NCI-H446 treated with DMSO at 0.1 percent for 48 hours (cell line): ENCODE results near the gene MYO1E.
"Not testable (repeated sequence)": the region's sequence is repeated elsewhere in the genome, so short reads cannot be mapped to it uniquely, and the experiment has no call there.

Experiments
- DNase-seq: peaks from one replicate; lab custom pipeline; 2025; lab: John Stamatoyannopoulos, UW

The MYO1E gene

DNA sequence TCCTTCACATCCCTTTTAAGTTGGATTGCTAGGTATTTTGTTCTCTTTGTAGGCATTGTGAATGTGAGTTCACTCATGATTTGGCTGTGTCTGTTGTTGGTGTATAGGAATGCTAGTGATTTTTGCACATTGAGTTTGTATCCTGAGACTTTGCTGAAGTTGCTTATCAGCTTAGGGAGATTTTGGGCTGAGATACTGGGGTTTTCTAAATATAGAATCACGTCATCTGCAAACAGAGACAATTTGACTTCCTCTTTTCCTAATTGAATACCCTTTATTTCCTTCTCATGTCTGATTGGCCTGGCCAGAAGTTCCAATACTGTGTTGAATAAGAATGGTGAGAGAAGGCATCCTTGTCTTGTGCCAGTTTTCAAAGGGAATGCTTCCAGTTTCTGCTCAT is 245.4 kb downstream of the MYO1E start:
- DNase-seq, result not testable (repeated sequence)

DNA sequence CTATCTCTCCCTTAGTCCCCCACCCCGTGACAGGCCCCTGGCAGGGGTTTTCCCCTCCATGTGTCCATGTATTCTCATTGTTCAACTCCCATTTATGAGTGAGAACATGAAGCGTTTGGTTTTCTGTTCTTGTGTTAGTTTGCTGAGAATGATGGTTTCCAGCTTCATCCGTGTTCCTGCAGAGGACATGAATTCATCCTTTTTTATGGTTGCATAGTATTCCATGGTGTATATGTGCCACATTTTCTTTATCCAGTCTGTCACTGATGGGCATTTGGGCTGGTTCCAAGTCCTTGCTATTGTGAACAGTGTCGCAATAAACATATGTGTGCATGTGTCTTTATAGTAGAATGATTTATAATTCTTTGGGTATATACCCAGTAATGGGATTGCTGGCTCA is 247.0 kb downstream of the MYO1E start:
- not testable (repeated sequence) for DNase-seq

DNA sequence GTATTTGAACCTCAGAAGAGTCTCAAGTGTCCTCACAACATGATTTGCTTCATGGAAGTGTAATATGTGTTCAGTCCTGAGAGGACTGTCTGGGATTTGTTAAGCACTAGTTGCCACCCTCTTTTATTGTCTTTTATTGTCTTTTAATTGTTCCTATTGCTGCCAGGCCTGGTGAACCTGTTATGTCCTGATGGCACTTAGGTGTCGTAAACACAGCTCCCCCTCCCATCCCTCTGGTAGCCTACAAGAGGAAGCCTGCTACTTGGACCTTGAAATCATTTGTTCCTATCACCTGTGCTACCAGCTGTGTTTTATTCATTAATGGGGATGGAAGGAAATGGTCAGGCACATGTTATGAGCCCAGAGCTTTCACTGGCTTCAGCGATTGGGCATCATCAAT is 248.4 kb downstream of the MYO1E start:
- DNase-seq, result no peak

DNA sequence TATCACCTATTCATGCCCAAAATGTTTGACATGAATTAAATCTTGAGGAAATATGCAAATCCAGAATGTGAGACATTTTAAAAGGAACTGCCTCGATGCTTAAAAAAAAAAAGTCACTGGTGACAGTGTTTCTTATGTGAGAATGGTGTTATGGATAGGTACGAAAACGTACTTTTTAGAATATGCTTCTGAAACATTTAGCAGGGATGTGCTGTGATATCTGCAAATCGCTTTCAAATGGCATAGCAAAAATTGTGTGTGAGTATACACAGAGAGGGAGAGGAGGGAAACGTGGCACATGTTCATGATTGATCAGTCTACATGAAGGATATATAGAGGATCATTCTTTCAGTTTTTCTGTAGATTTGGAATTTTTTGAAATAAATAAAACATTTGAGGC is 251.7 kb downstream of the MYO1E start:
- no peak for DNase-seq

DNA sequence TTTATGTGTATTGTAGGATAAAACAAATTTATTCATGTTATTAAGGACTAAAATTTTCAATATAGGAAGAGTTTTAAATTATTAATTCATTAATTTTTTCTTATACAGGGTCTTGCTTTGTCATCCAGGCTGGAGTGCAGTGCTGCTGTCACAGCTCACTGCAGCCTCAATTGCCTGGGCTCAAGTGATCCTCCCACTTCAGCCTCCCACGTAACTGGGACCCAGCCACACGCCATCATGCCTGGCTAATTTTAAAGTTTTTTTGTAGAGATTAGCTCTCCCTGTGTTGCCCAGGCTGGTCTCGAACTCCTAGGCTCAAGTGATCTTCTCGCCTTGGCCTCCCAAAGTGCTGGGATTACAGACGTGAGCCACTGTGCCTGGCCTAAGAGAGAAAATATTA is 253.0 kb downstream of the MYO1E start:
- no peak for DNase-seq

DNA sequence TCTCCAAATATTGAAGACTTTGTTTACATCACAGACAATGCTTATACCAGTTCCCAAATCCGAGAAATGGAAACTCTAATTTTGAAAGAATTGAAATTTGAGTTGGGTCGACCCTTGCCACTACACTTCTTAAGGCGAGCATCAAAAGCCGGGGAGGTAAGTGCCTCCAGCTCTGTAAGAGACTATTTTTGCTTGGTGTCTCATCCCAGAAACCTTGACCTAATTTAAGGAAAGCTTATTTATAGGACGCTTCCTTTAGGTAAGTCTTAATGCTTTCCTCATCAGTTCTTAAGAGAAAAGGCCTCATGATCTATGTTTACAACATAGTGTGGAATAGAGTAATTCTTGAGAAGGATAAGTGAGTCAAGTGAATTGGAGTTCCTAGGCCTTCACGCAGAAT is 255.9 kb downstream of the MYO1E start:
- DNase-seq, result no peak

DNA sequence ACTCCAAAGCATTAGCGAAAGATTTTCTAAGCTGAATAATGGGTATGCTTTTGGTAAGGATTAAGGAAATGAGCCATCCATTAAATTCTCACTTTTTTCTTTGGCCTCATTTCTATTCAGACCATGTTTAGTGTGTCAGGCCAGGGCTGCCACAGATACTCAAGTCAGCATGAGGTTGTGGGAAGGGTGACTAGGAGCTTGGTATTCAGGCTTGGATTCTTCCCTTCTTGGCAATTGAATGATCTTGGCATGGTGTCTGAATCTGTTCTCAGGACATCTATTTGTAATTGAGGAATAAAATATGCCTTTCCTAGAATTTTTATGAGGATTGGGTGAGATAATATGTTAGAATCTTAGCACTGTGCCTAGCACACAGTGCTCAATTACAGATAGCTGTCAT is 256.5 kb downstream of the MYO1E start:
- DNase-seq, result no peak

DNA sequence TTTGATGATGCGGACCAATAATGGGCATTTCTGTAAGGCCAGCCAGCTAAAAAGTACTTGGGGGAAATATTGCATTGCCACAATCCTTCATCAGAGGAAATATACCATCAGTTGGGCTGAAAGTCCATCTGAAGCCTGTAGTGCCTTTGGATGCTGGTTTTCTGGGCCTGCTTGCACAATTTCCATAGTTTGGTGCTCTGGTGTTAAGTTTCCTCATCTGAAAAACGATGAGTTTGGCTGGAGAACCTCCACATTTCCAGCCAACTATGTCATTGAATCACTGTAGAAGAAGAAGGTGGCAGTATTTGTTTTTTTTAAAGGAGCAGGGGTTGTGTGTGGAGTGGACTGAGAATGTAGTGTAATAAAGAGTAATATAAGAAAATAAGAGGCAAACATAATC is 257.6 kb downstream of the MYO1E start:
- DNase-seq, result no peak

DNA sequence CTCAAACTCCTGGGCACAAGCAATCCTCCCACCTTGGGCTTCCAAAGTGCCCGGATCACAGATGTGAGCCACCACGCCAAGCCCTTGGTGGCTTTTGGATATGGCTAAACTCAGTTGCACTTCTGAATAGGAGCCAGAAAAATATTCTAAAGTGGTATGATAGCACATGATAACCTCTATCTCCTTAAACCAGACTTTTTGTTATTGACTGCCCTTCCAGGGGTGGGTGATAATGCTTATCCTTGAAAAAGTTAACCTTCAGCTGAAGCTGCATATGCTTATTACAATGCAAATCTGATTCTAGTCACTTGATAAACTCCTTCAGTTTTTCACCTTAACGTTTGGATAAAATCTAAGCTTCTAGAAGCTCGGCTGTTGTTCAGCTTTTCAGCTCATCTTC is 261.4 kb downstream of the MYO1E start:
- DNase-seq, result no peak

DNA sequence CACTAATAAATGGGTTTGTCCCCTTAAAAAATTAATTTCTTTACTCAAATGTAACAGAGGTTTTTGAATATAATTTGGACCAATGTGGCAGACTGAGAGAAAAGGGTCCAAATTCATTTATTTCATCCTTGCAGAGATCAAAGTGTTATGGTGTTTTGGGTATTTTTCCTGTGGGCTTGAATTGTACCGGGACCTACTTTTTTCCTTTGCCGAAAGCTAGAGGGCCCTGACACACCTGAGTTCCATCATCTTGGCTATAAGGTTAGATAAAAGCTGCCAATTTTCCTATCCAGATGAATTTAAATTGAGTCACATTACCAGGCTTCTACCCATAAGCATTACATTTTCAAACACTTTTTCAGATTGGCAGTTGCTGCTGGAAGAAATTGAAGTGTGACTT is 266.8 kb downstream of the MYO1E start:
- no peak for DNase-seq

DNA sequence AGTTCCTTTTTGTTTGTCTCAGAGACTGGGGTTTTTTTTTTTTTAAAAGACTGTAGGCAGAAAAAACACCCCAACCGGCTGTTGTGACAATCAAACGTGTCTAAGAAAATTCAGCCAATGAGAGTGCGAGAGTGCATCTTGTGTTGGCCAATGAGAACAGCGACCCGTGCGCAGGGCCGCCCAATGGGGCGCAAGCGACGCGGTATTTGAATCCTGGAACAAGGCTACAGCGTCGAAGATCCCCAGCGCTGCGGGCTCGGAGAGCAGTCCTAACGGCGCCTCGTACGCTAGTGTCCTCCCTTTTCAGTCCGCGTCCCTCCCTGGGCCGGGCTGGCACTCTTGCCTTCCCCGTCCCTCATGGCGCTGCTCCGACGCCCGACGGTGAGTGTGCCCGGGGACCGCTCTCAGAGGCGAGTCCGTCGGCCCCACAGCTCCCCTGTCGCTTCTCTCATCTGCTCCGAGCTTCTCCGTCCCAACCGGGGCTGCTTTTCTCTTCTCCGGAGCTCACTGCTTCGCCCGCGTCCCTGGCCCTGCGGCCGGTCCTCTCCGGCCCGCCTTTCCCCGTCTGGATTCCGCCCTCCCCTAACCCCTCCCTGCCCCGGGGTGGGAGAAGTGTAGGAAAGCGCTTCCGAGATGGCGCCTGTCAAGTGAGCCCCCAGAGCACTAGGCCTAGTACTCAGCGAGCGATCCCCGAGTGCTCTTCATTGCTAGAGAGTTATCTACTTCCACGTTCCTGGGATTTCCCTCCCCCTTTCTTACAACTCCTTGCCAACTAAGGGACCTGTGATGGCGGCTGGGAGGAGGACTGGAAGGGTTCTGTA is 267.5 kb downstream of the MYO1E start, which contains the start of gene CCNB2:
Gene CCNB2, plus strand, starts transcription at position 235 of the 821 bp plus-strand sequence. Its CDS starts 123 bp downstream, at position 358.
- peak; percentile 93 for DNase-seq

DNA sequence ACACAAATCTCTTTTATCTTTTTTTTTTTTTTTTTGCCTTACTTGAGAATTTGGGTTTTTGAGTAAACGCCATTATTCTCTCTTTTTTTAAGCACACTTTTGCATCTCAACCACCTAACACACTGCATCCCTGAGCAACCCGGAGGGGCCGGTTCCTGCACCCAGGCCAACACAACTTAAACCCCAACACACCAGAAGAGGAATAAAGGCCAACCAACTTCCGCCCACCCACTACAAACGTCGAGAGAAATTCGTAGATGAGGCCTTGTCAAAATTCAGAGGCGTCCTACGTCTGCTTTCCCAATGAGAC is 268.1 kb downstream of the MYO1E start:
- no peak for DNase-seq

DNA sequence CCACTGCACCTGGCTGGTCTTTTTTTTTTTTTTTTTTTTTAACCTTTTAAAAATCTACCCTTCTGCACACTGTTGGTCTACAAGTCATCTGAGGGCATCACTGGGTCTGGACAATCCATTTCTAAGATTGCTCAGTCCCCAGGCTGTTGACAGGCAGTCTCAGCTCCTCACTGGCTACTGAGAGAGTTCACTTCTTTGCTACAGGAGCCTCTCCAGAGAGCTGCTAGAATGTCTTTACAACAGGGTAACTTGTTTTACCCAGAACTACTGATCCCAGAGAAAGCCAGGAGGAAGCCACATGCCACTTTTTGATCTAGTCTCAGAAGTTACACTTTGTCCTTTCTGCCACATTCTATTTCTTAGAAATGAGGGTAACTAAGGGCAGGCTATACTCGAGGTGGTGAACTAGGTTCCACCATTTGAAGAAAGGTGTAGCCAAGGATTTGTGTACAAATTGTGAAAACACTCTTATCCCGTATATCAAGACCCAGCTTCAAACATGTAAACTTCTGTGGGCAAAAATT is 273.4 kb downstream of the MYO1E start:
- no peak for DNase-seq

DNA sequence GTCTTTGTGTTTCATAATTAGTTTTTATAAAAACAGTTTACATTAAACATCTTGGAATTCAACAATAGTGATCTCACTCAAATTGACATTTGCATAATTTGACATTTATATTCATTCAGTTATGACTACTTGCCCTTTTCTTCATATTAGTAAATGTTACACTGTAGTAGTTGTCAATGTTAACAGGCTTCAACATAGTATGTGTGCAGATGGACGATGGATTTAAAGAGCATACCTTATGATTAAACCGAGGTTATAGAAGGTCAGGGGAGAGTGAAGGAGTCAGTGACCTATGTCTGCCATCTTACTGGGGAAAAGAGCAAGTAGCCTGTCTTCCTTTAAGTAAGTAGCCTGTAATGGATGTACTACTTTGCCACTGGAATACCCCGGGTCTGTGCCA is 276.2 kb downstream of the MYO1E start:
- no peak for DNase-seq

DNA sequence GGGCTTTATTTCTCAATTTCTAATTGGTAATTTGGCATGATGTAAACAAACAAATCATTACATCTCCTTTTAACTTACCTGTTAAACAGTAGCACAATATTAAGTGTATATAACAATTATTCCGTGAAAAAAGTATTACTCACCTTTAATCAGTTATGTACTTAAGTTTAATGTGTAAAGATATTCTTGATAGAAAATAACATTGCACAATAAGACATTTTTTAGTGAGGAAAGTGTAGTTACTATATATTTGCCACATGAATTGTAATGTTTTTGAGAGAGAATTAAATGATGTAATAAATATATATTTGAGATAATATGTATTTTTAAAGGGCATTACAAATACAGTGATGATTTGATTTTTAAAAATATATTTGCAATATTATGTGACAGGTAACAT is 278.6 kb downstream of the MYO1E start:
- DNase-seq, result no peak

DNA sequence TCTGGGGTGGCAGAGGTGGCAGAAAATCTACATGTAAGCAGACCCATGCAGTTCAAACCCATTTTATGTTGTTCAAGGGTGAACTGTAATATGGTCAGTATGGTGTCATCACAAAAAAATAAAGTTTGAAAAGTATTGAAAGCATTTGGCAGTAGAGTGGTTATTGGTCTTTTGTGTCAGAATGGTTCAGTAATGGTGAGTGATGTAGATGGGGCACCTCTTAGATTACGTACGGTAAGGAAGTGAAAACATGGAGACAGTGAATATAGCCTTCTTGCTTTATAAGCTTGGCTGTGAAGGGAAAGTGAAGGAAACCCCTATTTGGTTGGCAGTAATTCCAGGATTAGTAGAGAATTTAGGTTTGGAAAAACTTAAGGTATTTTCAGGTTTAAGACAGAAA is 284.9 kb downstream of the MYO1E start:
- DNase-seq, result no peak
